ENCODE results near the gene SUSD6.

DNA sequence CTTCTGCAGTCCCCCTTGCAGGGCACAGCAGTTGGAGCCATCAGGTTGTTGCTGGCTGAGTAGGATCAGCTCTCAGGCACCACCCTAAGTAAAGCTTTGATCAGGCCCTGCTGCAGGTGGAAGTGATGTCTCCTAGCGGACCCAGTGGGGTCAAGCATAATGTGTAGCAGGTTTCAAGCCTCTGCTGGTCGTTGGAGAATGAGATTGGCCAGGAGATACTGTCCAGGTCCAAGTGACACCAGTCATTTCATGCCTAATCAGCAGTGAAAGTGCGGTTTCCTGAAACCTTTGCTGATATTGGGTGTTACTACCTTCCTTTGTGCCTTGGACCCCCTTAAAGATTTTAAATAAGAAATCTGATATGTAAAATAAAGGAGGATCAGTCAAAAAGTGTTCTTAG is 72.6 kb downstream of the SUSD6 start:
- TF ChIP-seq POLR2A (IDR thresholded peaks at IDR 0.05) (no peak), CTCF (IDR thresholded peaks at IDR 0.05) (no peak)
